Uterus (tissue), 4 donors: ENCODE measurements around the gene S100A2. TPM values are rescaled to one million over a fixed set of nuclear protein-coding genes. Genes with fewer than 3 reads are reported as not detected.

Experiments used
- DNase-seq, 2 donors: peaks; one replicate each; pipeline ENCODE4 v3.0.0-alpha.2; 2019 to 2020
- H3K27ac ChIP-seq, 2 donors: fragments of 200-600 bp; sonication (generic); 1 replicate in 1 of 2; 2 replicates in 1 of 2; pipeline ENCODE4 v1.5.1; 2016 to 2018
- H3K27me3 ChIP-seq, 2 donors: fragments of 200-600 bp; sonication (generic); one replicate each; pipeline ENCODE4 v1.5.1; 2018 to 2019; ENCODE audit warnings: control low read depth in 1 of 2
- H3K36me3 ChIP-seq, 2 donors: fragments of 200-600 bp; sonication (generic); one replicate each; pipeline ENCODE4 v1.5.1; 2019; ENCODE audit warnings: control low read depth in 1 of 2
- H3K4me1 ChIP-seq, 2 donors: fragments of 200-600 bp; sonication (generic); one replicate each; pipeline ENCODE4 v1.5.1; 2018 to 2019; ENCODE audit warnings: control low read depth in 1 of 2
- H3K4me3 ChIP-seq, 2 donors: fragments of 200-600 bp; sonication (generic); 1 replicate in 1 of 2; 2 replicates in 1 of 2; pipeline ENCODE4 v1.5.1; 2018 to 2019; ENCODE audit warnings: mild to moderate bottlenecking in 1 of 2
- H3K9me3 ChIP-seq, 2 donors: fragments of 200-600 bp; sonication (generic); one replicate each; pipeline ENCODE4 v1.5.1; 2019; ENCODE audit warnings: control low read depth in 1 of 2
- CTCF ChIP-seq, 4 experiments: fragments of 200-600 bp in 2 of 4; fragments of 450-650 bp in 2 of 4; sonication (generic) in 2 of 4; IDR thresholded peaks; one replicate each; pipeline ENCODE4 v1.5.1; 2016 to 2019; ENCODE audit warnings: antibody characterized with exemption in 4 of 4, mild to moderate bottlenecking in 2 of 4, moderate library complexity in 1 of 4
- POLR2A ChIP-seq, 2 donors: fragments of 450-650 bp; IDR thresholded peaks; one replicate each; pipeline ENCODE4 v1.6.1; 2016; ENCODE audit warnings: antibody characterized with exemption in 2 of 2, mild to moderate bottlenecking in 1 of 2, moderate library complexity in 1 of 2
- intact Hi-C: fragments of 100-400 bp; cut with DNase I; formaldehyde crosslinking; loops from one replicate; pipeline ENCODE4 v1.15.1; 2023; ENCODE audit warnings: low total_unique reads
- total RNA-seq, 4 donors: library from RNA; depleted of rRNA in 3 of 4; stranded (reverse); fragments of >200 nt in 3 of 4; gene quantifications; one replicate each; pipeline versions ENCODE4 v1.1.0 to v1.2.4, GENCODE V29; 2014 to 2023
- donor health status: DM: yes; HTN: yes; CAD: no.

S100A2 gene
- total RNA-seq, 4 donors from 2014 or later: 2.1 to 2.7 TPM; not detected in 2

- Histone ChIP-seq H3K36me3 (no peaks in the 10 kb centered on the region), H3K9me3 (no peaks in the 10 kb centered on the region), H3K27me3 (no peaks in the 10 kb centered on the region), H3K4me1 (peaks cover 5 to 12% of the 10 kb centered on the region in 2 donors), H3K4me3 (no peak within 1 kb of the TSS), H3K27ac (peak within 1 kb of the TSS in 1 of 2 donors; percentile 27)
- TF ChIP-seq CTCF (IDR thresholded peaks at IDR 0.05): no peak
- TF ChIP-seq POLR2A (IDR thresholded peaks at IDR 0.05): no peak
- intact Hi-C loops: no loop called here
- no peak for DNase-seq
These were observed 25.0 kb downstream of the S100A2 start, which contains the start of gene S100A5 for GRCh38 chr1:153540394-153541361. S100A5 (minus strand) TSS chr1:153540934; CDS start chr1:153540191, 743 bp downstream.

GRCh38 chr1:153539395-153540093 lies 26.1 kb downstream of the S100A2 start:
- H3K36me3 ChIP-seq: no peaks in the 10 kb centered on the region
- intact Hi-C loops: no loop called here
- no peaks in the 10 kb centered on the region for H3K27me3 ChIP-seq
- H3K4me3 ChIP-seq: no peak overlapping the region
- H3K9me3 ChIP-seq: no peaks in the 10 kb centered on the region
- H3K27ac ChIP-seq: no peak overlapping the region
- DNase-seq: no peak
- peaks cover 0 to 9% of the 10 kb centered on the region in 2 donors for H3K4me1 ChIP-seq
- no peak for TF ChIP-seq POLR2A (IDR thresholded peaks at IDR 0.05)
- no peak for TF ChIP-seq CTCF (IDR thresholded peaks at IDR 0.05)

DNA sequence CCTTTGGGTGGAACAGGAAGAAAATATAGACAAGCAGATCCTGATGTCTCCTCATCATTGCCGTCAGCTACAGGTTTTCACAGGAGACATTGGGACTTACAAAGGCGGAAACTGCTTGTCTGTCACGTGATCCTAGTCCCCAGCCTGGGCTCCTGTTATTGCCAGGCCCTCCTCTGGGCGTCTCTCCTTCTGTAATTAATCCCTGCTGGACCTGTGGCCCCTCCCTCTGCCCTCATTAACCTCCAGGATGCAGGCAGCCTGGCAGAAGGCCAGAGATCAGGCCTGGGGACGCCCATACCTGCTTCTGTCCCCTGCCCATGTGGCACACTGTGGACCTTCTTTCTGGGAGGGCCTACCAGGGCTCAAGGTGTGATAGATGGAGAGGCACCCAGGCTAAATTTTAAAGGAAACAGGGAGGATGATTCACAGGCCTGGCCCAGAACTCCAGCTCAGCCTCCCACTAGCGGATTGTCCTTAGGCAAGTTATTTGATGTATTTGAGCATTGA lies 27.3 kb downstream of the S100A2 start:
- H3K9me3 ChIP-seq: no peaks in the 10 kb centered on the region
- no peaks in the 10 kb centered on the region for H3K36me3 ChIP-seq
- intact Hi-C loops: no loop called here
- H3K4me1 ChIP-seq: peaks cover 0 to under 1% of the 10 kb centered on the region in 2 donors
- TF ChIP-seq CTCF (IDR thresholded peaks at IDR 0.05): no peak
- no peak for TF ChIP-seq POLR2A (IDR thresholded peaks at IDR 0.05)
- H3K4me3 ChIP-seq: no peak overlapping the region
- H3K27me3 ChIP-seq: no peaks in the 10 kb centered on the region
- peak overlapping the region; percentile 48 to 54 for H3K27ac ChIP-seq
- DNase-seq: no peak

DNA sequence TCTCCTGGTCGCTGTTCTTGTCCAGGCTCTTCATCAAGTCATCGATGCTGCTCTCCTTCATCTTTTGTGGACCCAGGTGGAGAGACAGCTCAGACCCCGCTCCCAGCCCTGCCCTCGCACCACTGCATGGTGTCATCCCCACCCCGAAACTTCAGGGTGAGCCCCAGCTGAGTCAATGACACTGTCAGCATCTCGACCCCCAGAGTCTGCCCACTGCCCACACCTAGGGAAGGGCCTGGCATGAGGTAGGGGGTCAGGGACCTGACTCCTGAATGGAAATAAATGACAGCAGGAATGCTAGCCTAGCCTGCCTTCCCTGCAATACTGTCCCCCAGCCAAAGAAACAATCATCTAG lies 28.3 kb downstream of the S100A2 start:
- Histone ChIP-seq H3K27ac (peak overlapping the region; percentile 99 to 100), H3K9me3 (no peaks in the 10 kb centered on the region), H3K36me3 (no peaks in the 10 kb centered on the region), H3K27me3 (no peaks in the 10 kb centered on the region), H3K4me1 (no peaks in the 10 kb centered on the region), H3K4me3 (no peak overlapping the region)
- TF ChIP-seq POLR2A (IDR thresholded peaks at IDR 0.05) (no peak), CTCF (IDR thresholded peaks at IDR 0.05) (no peak)
- DNase-seq: no peak
- intact Hi-C loops: no loop called here
